Endothelial cell of umbilical vein (primary cell): ENCODE measurements around the gene TNFRSF8. TPM values are rescaled to one million over a fixed set of nuclear protein-coding genes. Genes with fewer than 3 reads are reported as not detected.
A peak's percentile ranks its signal among the peaks of the same experiment; 100 is the strongest.

Source experiments
- BruUV-seq: library from RNA; stranded (reverse); fragments of 400-500 nt; replicated peaks from 2 replicates; lab custom pipeline; 2021; lab: Mats Ljungman, UMichigan
- CTCF ChIA-PET: fragments of 300-600, 350-600 bp; sonication (Branson Sonifier 250); formaldehyde crosslinking; loops from one replicate; lab custom pipeline; 2021; ENCODE audit warnings: antibody characterized with exemption, inconsistent platforms; lab: Charles Lee
- POLR2A ChIA-PET: fragments of 300-600, 350-600 bp; sonication (Branson Sonifier 250); formaldehyde crosslinking; loops from one replicate; lab custom pipeline; 2021; ENCODE audit warnings: antibody characterized with exemption, inconsistent platforms; lab: Charles Lee
- DNase-seq: peaks from one replicate; pipeline ENCODE4 v3.0.0-alpha.2; 2011; ENCODE audit warnings: low read depth, low spot score
- FAIRE-seq: peaks from 2 replicates; lab custom pipeline; 2011; peaks lifted over from hg19 to GRCh38; lab: Jason Lieb, UNC
- H2AFZ ChIP-seq: 2 replicates; pipeline ENCODE4 v1.6.0; 2012; ENCODE audit warnings: low read depth, low read length, control low read depth, inconsistent platforms
- H3K27ac ChIP-seq: 2 replicates; pipeline ENCODE4 v1.5.1; 2011; ENCODE audit warnings: low read depth, mild to moderate bottlenecking, control low read depth, low read length, moderate library complexity; ENCODE audit not compliant: insufficient read depth
- H3K27me3 ChIP-seq, 2 experiments: 2 replicates each; pipeline versions ENCODE4 v1.6.0 to v1.6.1; 2011; ENCODE audit warnings: low read length in 2 of 2, mixed read lengths in 1 of 2; ENCODE audit not compliant: control insufficient read depth in 2 of 2, insufficient read depth in 2 of 2
- H3K36me3 ChIP-seq, 2 experiments: 2 replicates in 1 of 2; 3 replicates in 1 of 2; pipeline ENCODE4 v1.5.1; 2011; ENCODE audit warnings: low read length in 2 of 2, mild to moderate bottlenecking in 1 of 2, moderate library complexity in 1 of 2; ENCODE audit not compliant: control insufficient read depth in 2 of 2, insufficient read depth in 2 of 2; ENCODE audit errors: extremely low read depth in 1 of 2
- H3K4me1 ChIP-seq: 3 replicates; pipeline ENCODE4 v1.5.1; 2011; ENCODE audit warnings: mild to moderate bottlenecking, low read length; ENCODE audit not compliant: control insufficient read depth, insufficient read depth; ENCODE audit errors: extremely low read depth
- H3K4me2 ChIP-seq: 2 replicates; pipeline ENCODE4 v1.6.1; 2011; ENCODE audit warnings: low read length, control low read depth, mixed read lengths; ENCODE audit not compliant: insufficient read depth
- H3K4me3 ChIP-seq, 3 experiments: fragments of 200-600 bp in 1 of 3; sonication (generic), shearing (Covaris generic) in 1 of 3; replicated peaks in 1 of 3; 2 replicates each; pipeline ENCODE4 v1.5.1; 2011 to 2016; ENCODE audit warnings: control low read depth in 3 of 3, low read length in 3 of 3, mild to moderate bottlenecking in 2 of 3, inconsistent platforms in 1 of 3, low read depth in 1 of 3, moderate library complexity in 1 of 3; ENCODE audit not compliant: insufficient read depth in 1 of 3
- H3K79me2 ChIP-seq: 2 replicates; pipeline ENCODE4 v1.6.0; 2012; ENCODE audit warnings: low read length, inconsistent platforms; ENCODE audit not compliant: control insufficient read depth, insufficient read depth
- H3K9ac ChIP-seq: replicated peaks from 2 replicates; pipeline ENCODE3; 2011; ENCODE audit warnings: low read length, control low read depth; ENCODE audit not compliant: insufficient read depth; ENCODE audit errors: extremely low read depth
- H3K9me1 ChIP-seq: replicated peaks from 3 replicates; pipeline ENCODE4 v1.6.0; 2011; ENCODE audit warnings: mild to moderate bottlenecking, low read length; ENCODE audit not compliant: control insufficient read depth, insufficient read depth; ENCODE audit errors: extremely low read depth
- H3K9me3 ChIP-seq: replicated peaks from 2 replicates; pipeline ENCODE4 v1.5.1; 2012; ENCODE audit warnings: low read length, inconsistent platforms; ENCODE audit not compliant: control insufficient read depth, insufficient read depth
- H4K20me1 ChIP-seq: replicated peaks from 2 replicates; pipeline ENCODE3; 2011; ENCODE audit warnings: mild to moderate bottlenecking, low read length; ENCODE audit not compliant: control insufficient read depth, insufficient read depth; ENCODE audit errors: extremely low read depth
- POLR2A ChIP-seq: IDR thresholded peaks from 2 replicates; pipeline ENCODE4 v1.6.1; 2012; ENCODE audit warnings: low read depth, mild to moderate bottlenecking, control low read depth, low read length
- dilution Hi-C: fragments of 300-500 bp; cut with MboI; formaldehyde crosslinking; loops from one replicate; pipeline ENCODE4 v1.15.0; 2019; ENCODE audit warnings: low sequenced_read_pairs; ENCODE audit not compliant: extremely low pct_ligation_motif_present
- intact Hi-C: fragments of 100-400 bp; cut with micrococcal nuclease; formaldehyde crosslinking; loops from one replicate; pipeline ENCODE4 v1.10.0; 2022
- polyA plus RNA-seq, 4 experiments: library from polyadenylated mRNA; depleted of rRNA in 3 of 4; stranded (reverse) in 3 of 4; unstranded in 1 of 4; fragments of >200 nt; gene quantifications; 2 replicates each; pipeline versions ENCODE4 v1.2.1 to v1.2.3, GENCODE V29; 2011 to 2012; ENCODE audit warnings: missing spikeins in 1 of 4
- total RNA-seq: library from RNA; stranded (reverse); gene quantifications from 2 replicates; pipeline ENCODE4 v1.2.3, GENCODE V29; 2021
- TF ChIP-seq, protein P1 (sequence below), 2 donors: IDR thresholded peaks; 1 replicate in 1 of 2; 2 replicates in 1 of 2; pipeline ENCODE4 v1.5.1; 2011; ENCODE audit warnings: low read length in 2 of 2, mild to moderate bottlenecking in 2 of 2, moderate library complexity in 2 of 2, control low read depth in 1 of 2, inconsistent platforms in 1 of 2, low read depth in 1 of 2; ENCODE audit not compliant: insufficient read depth in 1 of 2; ENCODE audit errors: extremely low read depth in 1 of 2

Gene TNFRSF8
- total and polyA plus RNA-seq, 2 donors (not counting 3 experiments of a cell fraction or from before 2014, with no cell fraction given), result 0.47 TPM; not detected in 1

DNA sequence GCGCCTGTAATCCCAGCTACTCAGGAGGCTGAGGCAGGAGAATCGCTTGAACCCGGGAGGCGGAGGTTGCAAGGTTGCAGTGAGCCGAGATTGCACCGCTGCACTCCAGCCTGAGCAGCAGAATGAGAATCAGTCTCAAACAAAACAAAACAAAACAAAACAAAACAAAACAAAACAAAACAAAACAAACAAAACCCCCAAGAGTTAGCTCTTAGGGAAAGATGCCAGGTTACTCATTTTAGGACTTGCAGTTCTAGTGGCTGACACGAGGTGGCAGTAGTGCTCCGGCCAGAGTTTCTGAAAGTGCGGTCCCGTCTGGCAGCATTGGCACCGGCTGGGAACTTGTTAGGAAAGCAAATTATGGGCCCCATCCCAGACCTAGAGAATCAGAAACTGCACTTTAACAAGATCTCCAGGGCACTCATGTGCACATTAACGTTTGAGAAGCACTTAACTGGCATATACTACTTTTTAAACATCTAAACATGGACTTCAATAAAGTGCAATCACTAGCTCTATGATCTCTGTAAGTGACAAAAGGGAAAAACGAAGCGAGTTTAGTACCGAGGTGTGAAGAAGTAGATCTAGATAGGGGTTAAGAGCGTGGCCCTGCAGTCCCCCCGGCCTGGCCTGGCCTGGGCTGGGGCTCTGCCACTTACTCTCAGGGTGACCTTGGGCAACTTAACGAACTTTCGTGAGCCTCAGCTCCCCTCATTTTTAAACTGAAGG lies 61.8 kb downstream of the TNFRSF8 start:
- Histone ChIP-seq H3K4me2 (no peak overlapping the region), H2AFZ (peak overlapping the region; percentile 82), H3K27ac (no peak overlapping the region), H3K4me3 (no peak overlapping the region), H3K27me3 (peaks cover 0 to 3% of the 10 kb centered on the region in 2 experiments), H4K20me1 (no peaks in the 10 kb centered on the region), H3K9ac (no peak overlapping the region), H3K9me3 (no peaks in the 10 kb centered on the region), H3K9me1 (no peaks in the 10 kb centered on the region), H3K79me2 (no peaks in the 10 kb centered on the region), H3K4me1 (peaks cover 9% of the 10 kb centered on the region), H3K36me3 (no peaks in the 10 kb centered on the region)
- BruUV-seq, result no TSS peak
- CTCF ChIA-PET, result interaction anchor here (0.6 to 11.8 kb wide), 58 partner anchors 8 to 539 kb away, joined by 3 to 537 read pairs (median 6); partner anchors contain the start of genes TNFRSF1B and VPS13D
- intact Hi-C loops, result loop anchor here (1.0 to 2.0 kb wide), 4 partner anchors 59 to 534 kb away; no protein-coding TSS in a partner anchor
- TF ChIP-seq POLR2A, result no peak
- TF ChIP-seq, protein P1, sequence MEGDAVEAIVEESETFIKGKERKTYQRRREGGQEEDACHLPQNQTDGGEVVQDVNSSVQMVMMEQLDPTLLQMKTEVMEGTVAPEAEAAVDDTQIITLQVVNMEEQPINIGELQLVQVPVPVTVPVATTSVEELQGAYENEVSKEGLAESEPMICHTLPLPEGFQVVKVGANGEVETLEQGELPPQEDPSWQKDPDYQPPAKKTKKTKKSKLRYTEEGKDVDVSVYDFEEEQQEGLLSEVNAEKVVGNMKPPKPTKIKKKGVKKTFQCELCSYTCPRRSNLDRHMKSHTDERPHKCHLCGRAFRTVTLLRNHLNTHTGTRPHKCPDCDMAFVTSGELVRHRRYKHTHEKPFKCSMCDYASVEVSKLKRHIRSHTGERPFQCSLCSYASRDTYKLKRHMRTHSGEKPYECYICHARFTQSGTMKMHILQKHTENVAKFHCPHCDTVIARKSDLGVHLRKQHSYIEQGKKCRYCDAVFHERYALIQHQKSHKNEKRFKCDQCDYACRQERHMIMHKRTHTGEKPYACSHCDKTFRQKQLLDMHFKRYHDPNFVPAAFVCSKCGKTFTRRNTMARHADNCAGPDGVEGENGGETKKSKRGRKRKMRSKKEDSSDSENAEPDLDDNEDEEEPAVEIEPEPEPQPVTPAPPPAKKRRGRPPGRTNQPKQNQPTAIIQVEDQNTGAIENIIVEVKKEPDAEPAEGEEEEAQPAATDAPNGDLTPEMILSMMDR (IDR thresholded peaks at IDR 0.05; ENCODE audit: extremely low read depth in 1 of 2, insufficient read depth in 1 of 2, low read depth in 1 of 2, low read length in 2 of 2), result peak; percentile 77 to 91
- POLR2A ChIA-PET, result no interaction called here
- dilution Hi-C loops, result no loop called here
- DNase-seq (peak; percentile 77), FAIRE-seq (peak; percentile 99)
